Transverse colon (tissue), 3 donors: ENCODE measurements around the gene SHROOM3.

Experiments used
- POLR2A ChIP-seq: fragments of 450-650 bp; IDR thresholded peaks from one replicate; pipeline ENCODE4 v1.6.1; 2016; ENCODE audit warnings: antibody characterized with exemption, mild to moderate bottlenecking, moderate library complexity
- TF ChIP-seq, protein P1 (sequence below), 5 experiments: fragments of 200-600 bp in 3 of 5; fragments of 450-650 bp in 2 of 5; sonication (generic) in 3 of 5; IDR thresholded peaks; 1 replicate in 2 of 5; 2 replicates in 3 of 5; pipeline ENCODE4 v1.5.1; 2016 to 2017; ENCODE audit warnings: antibody characterized with exemption in 5 of 5, inconsistent platforms in 3 of 5, mild to moderate bottlenecking in 2 of 5, moderate library complexity in 1 of 5

DNA sequence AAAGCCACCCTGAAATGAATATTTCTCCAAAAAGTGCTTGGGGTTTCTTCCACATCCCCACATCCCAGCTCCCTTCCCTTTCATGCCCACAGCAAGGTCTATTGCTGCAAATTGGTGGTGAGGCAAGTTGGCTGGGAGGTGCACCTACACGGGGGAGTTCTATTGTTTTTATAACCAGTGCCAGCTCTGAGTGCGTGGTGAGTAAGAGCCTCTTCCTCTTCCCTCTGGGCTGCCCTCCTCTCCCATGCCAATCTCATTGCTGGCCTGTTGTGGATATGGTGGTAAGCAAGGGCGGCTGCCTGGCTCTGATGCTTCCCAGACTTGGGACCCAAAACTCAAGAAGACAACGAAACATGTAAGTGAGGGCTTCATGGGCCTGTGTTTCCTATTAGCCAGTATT lies 204.3 kb downstream of the SHROOM3 start:
- TF ChIP-seq POLR2A, result no peak
- TF ChIP-seq, protein P1, sequence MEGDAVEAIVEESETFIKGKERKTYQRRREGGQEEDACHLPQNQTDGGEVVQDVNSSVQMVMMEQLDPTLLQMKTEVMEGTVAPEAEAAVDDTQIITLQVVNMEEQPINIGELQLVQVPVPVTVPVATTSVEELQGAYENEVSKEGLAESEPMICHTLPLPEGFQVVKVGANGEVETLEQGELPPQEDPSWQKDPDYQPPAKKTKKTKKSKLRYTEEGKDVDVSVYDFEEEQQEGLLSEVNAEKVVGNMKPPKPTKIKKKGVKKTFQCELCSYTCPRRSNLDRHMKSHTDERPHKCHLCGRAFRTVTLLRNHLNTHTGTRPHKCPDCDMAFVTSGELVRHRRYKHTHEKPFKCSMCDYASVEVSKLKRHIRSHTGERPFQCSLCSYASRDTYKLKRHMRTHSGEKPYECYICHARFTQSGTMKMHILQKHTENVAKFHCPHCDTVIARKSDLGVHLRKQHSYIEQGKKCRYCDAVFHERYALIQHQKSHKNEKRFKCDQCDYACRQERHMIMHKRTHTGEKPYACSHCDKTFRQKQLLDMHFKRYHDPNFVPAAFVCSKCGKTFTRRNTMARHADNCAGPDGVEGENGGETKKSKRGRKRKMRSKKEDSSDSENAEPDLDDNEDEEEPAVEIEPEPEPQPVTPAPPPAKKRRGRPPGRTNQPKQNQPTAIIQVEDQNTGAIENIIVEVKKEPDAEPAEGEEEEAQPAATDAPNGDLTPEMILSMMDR (IDR thresholded peaks at IDR 0.05), result no peak
